Measurements from ENCODE around the gene GCNA. TPM values are rescaled to one million over a fixed set of nuclear protein-coding genes. Genes with fewer than 3 reads are reported as not detected.
A peak's percentile ranks its signal among the peaks of the same experiment; 100 is the strongest.

The GCNA gene
- total and polyA plus RNA-seq, 10 of the 15 experiments (the other 5 are each of a cell fraction or from before 2014, with no cell fraction given) = 0.37 to 1.6 (median 0.90) TPM

DNA sequence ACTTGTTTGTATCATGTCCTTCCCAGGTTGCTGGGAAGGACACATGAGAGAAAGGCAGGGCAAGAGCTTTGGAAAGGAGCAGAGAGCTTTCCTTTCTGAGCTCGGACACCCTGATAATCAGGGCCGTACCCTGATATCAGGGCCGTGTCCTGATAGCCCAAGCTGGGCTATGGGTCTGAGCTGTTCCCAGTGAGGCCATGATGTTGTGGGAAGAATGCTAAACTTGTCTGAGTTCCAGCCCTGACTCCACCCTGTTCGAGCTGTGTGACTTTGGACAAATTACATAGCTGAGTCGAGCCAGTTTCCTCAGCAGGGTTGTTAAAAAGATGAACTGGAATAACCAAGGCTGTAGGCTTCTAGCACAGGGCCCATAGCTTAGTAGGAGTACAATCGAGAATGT lies 43.4 kb downstream of the GCNA start:
- 74% methylated on average over 6 of the region's 6 CpGs for WGBS (ENCODE audit: insufficient coverage, insufficient replicate concordance, low lambda C conversion rate, missing lambda C conversion rate)
- RAD21 ChIA-PET (ENCODE audit: unreplicated experiment) = interaction anchor here (0.6 to 6.6 kb wide), 7 partner anchors 8 to 89 kb away, joined by 3 to 44 read pairs (median 5); partner anchors contain the start of gene OGT
- POLR2A ChIA-PET = interaction anchor here (0.7 to 2.6 kb wide), 6 partner anchors 12 to 89 kb away, joined by 3 to 17 read pairs (median 4); partner anchors contain the start of gene OGT
- Histone ChIP-seq H3K4me1 (ENCODE audit: control insufficient read depth, insufficient read depth, low read length) (peaks cover 56% of the 10 kb centered on the region), H2AFZ (ENCODE audit: control insufficient read depth, low read depth, low read length) (no peak overlapping the region), H3K79me2 (ENCODE audit: control insufficient read depth, insufficient read depth, low read length) (peaks cover 15% of the 10 kb centered on the region), H3K27me3 (replicated peaks in 1 of 2; ENCODE audit: control insufficient read depth in 2 of 2, insufficient read depth in 2 of 2, low read length in 1 of 2) (no peaks in the 10 kb centered on the region), H3K4me2 (ENCODE audit: control insufficient read depth, insufficient read depth) (no peak overlapping the region), H4K20me1 (ENCODE audit: control insufficient read depth, insufficient read depth) (no peaks in the 10 kb centered on the region), H3K4me3 (no peak overlapping the region), H3K36me3 (ENCODE audit: control insufficient read depth in 2 of 2, insufficient read depth in 2 of 2, low read length in 1 of 2) (no peaks in the 10 kb centered on the region), H3K27ac (ENCODE audit: control insufficient read depth, insufficient read depth) (peak overlapping the region; percentile 89), H3K9ac (ENCODE audit: control insufficient read depth, insufficient read depth, low read length) (no peak overlapping the region), H3K9me3 (replicated peaks; ENCODE audit: control insufficient read depth, insufficient read depth, low read length) (no peaks in the 10 kb centered on the region; the same call in 1 of the 3 replicates)
- FAIRE-seq = no peak
- SMC1A ChIA-PET (ENCODE audit: uncharacterized antibody, unreplicated experiment) = interaction anchor here (0.8 to 9.3 kb wide), 6 partner anchors 13 to 83 kb away, joined by 3 to 119 read pairs (median 4); no protein-coding TSS in a partner anchor
- intact Hi-C loops (cut with micrococcal nuclease; ENCODE audit: unreplicated experiment) = loop anchor here (1.0 kb wide), 2 partner anchors 12 to 29 kb away; no protein-coding TSS in a partner anchor
- in situ Hi-C loops (cut with MboI) = no loop called here
- BruUV-seq (replicated peaks) = no TSS peak
- DNase-seq (ENCODE audit: low read depth, low spot score) = no peak
- ATAC-seq = no peak
- CTCF ChIA-PET = interaction anchor here (0.6 to 3.2 kb wide), 3 partner anchors 8 to 15 kb away, joined by 3 to 16 read pairs (median 3); no protein-coding TSS in a partner anchor
- TF ChIP-seq, protein P1, sequence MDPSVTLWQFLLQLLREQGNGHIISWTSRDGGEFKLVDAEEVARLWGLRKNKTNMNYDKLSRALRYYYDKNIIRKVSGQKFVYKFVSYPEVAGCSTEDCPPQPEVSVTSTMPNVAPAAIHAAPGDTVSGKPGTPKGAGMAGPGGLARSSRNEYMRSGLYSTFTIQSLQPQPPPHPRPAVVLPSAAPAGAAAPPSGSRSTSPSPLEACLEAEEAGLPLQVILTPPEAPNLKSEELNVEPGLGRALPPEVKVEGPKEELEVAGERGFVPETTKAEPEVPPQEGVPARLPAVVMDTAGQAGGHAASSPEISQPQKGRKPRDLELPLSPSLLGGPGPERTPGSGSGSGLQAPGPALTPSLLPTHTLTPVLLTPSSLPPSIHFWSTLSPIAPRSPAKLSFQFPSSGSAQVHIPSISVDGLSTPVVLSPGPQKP (IDR thresholded peaks at IDR 0.05; ENCODE audit: low read depth, low read length) = no peak
- TF ChIP-seq NR2F1 (conservative IDR thresholded peaks at IDR 0.05) = no peak
- TF ChIP-seq CBX5 (IDR thresholded peaks at IDR 0.05; ENCODE audit: low read depth) = no peak
- TF ChIP-seq MTA3 (IDR thresholded peaks at IDR 0.05; ENCODE audit: borderline replicate concordance, low read length) = no peak
- no peak for TF ChIP-seq TAF1 (IDR thresholded peaks at IDR 0.05; ENCODE audit: borderline replicate concordance, low read depth, low read length)
